Liver (tissue), 3 donors: Measurements from ENCODE around the gene KMT2B.

Source experiments
- ATF3 ChIP-seq: IDR thresholded peaks from 2 replicates; pipeline ENCODE4 v1.6.1; 2016; ENCODE audit warnings: antibody characterized with exemption
- CTCF ChIP-seq: fragments of 150-350 bp; IDR thresholded peaks from 2 replicates; pipeline ENCODE4 v1.5.1; 2017; ENCODE audit warnings: improper control_type of control experiment, low read depth, low read length; ENCODE audit not compliant: missing input control
- EGR1 ChIP-seq, 2 donors: IDR thresholded peaks; 2 replicates each; pipeline ENCODE4 v1.6.1; 2016 to 2018; ENCODE audit warnings: antibody characterized with exemption in 2 of 2, low read depth in 2 of 2
- FOXA1 ChIP-seq: IDR thresholded peaks from 2 replicates; pipeline ENCODE4 v1.6.1; 2016; ENCODE audit warnings: antibody characterized with exemption
- GABPA ChIP-seq, 2 donors: IDR thresholded peaks in 1 of 2; conservative IDR thresholded peaks in 1 of 2; 2 replicates each; pipeline ENCODE4 v1.6.1; 2016; ENCODE audit warnings: antibody characterized with exemption in 2 of 2, mild to moderate bottlenecking in 1 of 2, moderate library complexity in 1 of 2
- HNF4A ChIP-seq, 2 donors: conservative IDR thresholded peaks; 2 replicates each; pipeline ENCODE4 v1.6.1; 2016; ENCODE audit warnings: antibody characterized with exemption in 2 of 2, mild to moderate bottlenecking in 2 of 2
- JUND ChIP-seq, 2 donors: IDR thresholded peaks; 2 replicates each; pipeline ENCODE4 v1.6.1; 2016; ENCODE audit warnings: antibody characterized with exemption in 2 of 2
- NR2F2 ChIP-seq: IDR thresholded peaks from 2 replicates; pipeline ENCODE4 v1.6.1; 2016; ENCODE audit warnings: antibody characterized with exemption
- RAD21 ChIP-seq, 2 donors: IDR thresholded peaks; 2 replicates each; pipeline ENCODE4 v1.6.1; 2016; ENCODE audit warnings: antibody characterized with exemption in 2 of 2, mild to moderate bottlenecking in 2 of 2
- RXRA ChIP-seq, 2 donors: IDR thresholded peaks; 2 replicates each; pipeline ENCODE4 v1.6.1; 2017 to 2018; ENCODE audit warnings: antibody characterized with exemption in 2 of 2, mild to moderate bottlenecking in 1 of 2
- TAF1 ChIP-seq: conservative IDR thresholded peaks from 2 replicates; pipeline ENCODE4 v1.6.1; 2016; ENCODE audit warnings: antibody characterized with exemption, mild to moderate bottlenecking
- YY1 ChIP-seq: IDR thresholded peaks from 2 replicates; pipeline ENCODE4 v1.6.1; 2016; ENCODE audit warnings: antibody characterized with exemption, mild to moderate bottlenecking
- TF ChIP-seq, protein P1 (sequence below): IDR thresholded peaks from 2 replicates; pipeline ENCODE4 v1.6.1; 2016; ENCODE audit warnings: antibody characterized with exemption, mild to moderate bottlenecking
- TF ChIP-seq, protein P2 (sequence below): IDR thresholded peaks from 2 replicates; pipeline ENCODE4 v1.6.1; 2016; ENCODE audit warnings: antibody characterized with exemption
- donor health status: healthy.
- donor health status: healthy.

DNA sequence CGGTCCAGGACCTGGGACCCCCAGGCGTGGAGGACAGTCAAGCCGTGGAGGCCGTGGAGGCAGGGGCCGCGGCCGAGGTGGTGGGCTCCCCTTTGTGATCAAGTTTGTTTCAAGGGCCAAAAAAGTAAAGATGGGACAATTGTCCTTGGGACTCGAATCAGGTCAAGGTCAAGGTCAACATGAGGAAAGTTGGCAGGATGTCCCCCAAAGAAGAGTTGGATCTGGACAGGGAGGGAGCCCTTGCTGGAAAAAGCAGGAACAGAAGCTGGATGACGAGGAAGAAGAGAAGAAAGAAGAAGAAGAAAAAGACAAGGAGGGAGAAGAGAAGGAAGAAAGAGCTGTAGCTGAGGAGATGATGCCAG lies 2.3 kb downstream of the KMT2B start:
- TF ChIP-seq JUND (IDR thresholded peaks at IDR 0.05) (no peak), RAD21 (IDR thresholded peaks at IDR 0.05) (no peak), CTCF (no peak), GABPA (IDR thresholded peaks at IDR 0.05 in 1 of 2, conservative IDR thresholded peaks at IDR 0.05 in 1 of 2) (no peak), NR2F2 (no peak), FOXA1 (no peak), RXRA (IDR thresholded peaks at IDR 0.05) (no peak), TAF1 (no peak), ATF3 (no peak), EGR1 (IDR thresholded peaks at IDR 0.05; ENCODE audit: low read depth in 2 of 2) (no peak), HNF4A (conservative IDR thresholded peaks at IDR 0.05) (no peak), YY1 (no peak)
- TF ChIP-seq, protein P1, sequence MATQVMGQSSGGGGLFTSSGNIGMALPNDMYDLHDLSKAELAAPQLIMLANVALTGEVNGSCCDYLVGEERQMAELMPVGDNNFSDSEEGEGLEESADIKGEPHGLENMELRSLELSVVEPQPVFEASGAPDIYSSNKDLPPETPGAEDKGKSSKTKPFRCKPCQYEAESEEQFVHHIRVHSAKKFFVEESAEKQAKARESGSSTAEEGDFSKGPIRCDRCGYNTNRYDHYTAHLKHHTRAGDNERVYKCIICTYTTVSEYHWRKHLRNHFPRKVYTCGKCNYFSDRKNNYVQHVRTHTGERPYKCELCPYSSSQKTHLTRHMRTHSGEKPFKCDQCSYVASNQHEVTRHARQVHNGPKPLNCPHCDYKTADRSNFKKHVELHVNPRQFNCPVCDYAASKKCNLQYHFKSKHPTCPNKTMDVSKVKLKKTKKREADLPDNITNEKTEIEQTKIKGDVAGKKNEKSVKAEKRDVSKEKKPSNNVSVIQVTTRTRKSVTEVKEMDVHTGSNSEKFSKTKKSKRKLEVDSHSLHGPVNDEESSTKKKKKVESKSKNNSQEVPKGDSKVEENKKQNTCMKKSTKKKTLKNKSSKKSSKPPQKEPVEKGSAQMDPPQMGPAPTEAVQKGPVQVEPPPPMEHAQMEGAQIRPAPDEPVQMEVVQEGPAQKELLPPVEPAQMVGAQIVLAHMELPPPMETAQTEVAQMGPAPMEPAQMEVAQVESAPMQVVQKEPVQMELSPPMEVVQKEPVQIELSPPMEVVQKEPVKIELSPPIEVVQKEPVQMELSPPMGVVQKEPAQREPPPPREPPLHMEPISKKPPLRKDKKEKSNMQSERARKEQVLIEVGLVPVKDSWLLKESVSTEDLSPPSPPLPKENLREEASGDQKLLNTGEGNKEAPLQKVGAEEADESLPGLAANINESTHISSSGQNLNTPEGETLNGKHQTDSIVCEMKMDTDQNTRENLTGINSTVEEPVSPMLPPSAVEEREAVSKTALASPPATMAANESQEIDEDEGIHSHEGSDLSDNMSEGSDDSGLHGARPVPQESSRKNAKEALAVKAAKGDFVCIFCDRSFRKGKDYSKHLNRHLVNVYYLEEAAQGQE: no peak
- TF ChIP-seq, protein P2, sequence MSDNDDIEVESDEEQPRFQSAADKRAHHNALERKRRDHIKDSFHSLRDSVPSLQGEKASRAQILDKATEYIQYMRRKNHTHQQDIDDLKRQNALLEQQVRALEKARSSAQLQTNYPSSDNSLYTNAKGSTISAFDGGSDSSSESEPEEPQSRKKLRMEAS: no peak
